GM23338 (cell line): ENCODE data around the gene XPR1. TPM values are rescaled to one million over a fixed set of nuclear protein-coding genes. Genes with fewer than 3 reads are reported as not detected.

Source experiments
- CREB1 ChIP-seq: fragments of 250-450 bp; sonication (Bioruptor Pico); IDR thresholded peaks from 2 replicates; pipeline ENCODE4 v1.5.0; 2020; ENCODE audit warnings: low read depth, mild to moderate bottlenecking, moderate library complexity
- ETS1 ChIP-seq: IDR thresholded peaks from 2 replicates; pipeline ENCODE4 v1.6.1; 2016; ENCODE audit warnings: antibody characterized with exemption
- EZH2 ChIP-seq: fragments of 200-600 bp; sonication (generic); IDR thresholded peaks from one replicate; pipeline ENCODE4 v1.8.0; 2017; ENCODE audit warnings: antibody characterized with exemption, mild to moderate bottlenecking, low read depth; ENCODE audit not compliant: unreplicated experiment
- REST ChIP-seq: IDR thresholded peaks from one replicate; pipeline ENCODE4 v1.6.1; 2018; ENCODE audit warnings: antibody characterized with exemption; ENCODE audit not compliant: unreplicated experiment
- STAT1 ChIP-seq: IDR thresholded peaks from one replicate; pipeline ENCODE4 v1.6.1; 2016; ENCODE audit warnings: antibody characterized with exemption; ENCODE audit not compliant: unreplicated experiment
- ZNF462 ChIP-seq: fragments of 250-450 bp; sonication (Bioruptor Pico); IDR thresholded peaks from 2 replicates; pipeline ENCODE4 v1.5.0; 2020; ENCODE audit warnings: mild to moderate bottlenecking, moderate library complexity
- polyA plus RNA-seq: library from polyadenylated mRNA; unstranded; fragments of >200 nt; fragmentation: Nextera tagmentation; extraction: Ambion mirVana; gene quantifications from 2 replicates; pipeline ENCODE4 v1.2.1, GENCODE V29; 2016
- total RNA-seq: library from RNA; depleted of rRNA; stranded (reverse); fragments of >200 nt; shearing (Covaris generic); gene quantifications from 2 replicates; pipeline ENCODE4 v1.2.3, GENCODE V29; 2014

XPR1 gene
- total and polyA plus RNA-seq, 2 experiments from 2014 or later = 9.3 to 38.1 TPM

GRCh38 chr1:180932378-180932777 is 300.6 kb downstream of the XPR1 start (continued):
- TF ChIP-seq ZNF462 (CRISPR knock-in tag) (no peak), EZH2 (no peak), ETS1 (no peak), REST (no peak), CREB1 (CRISPR knock-in tag) (no peak), STAT1 (no peak)
